Natural killer cell (primary cell): Measurements from ENCODE around the gene SEMA4G. TPM values are rescaled to one million over a fixed set of nuclear protein-coding genes. Genes with fewer than 3 reads are reported as not detected.

ENCODE experiments used
- ATAC-seq, 3 donors: fragments of 150-1000 bp in 2 of 3; fragments of 200-7000 bp in 1 of 3; cut with Tn5 transposase; 1 replicate in 1 of 3; 2 replicates in 2 of 3; pipeline ENCODE4 v1.10.0; 2021; ENCODE audit warnings: mild to moderate bottlenecking in 2 of 3, moderate library complexity in 2 of 3
- DNase-seq, 2 donors: peaks; one replicate each; pipeline versions ENCODE4 v3.0.0 to v3.0.0-alpha.2; 2013 to 2021; ENCODE audit warnings: mixed read lengths in 1 of 2
- H3K27ac ChIP-seq: one replicate; pipeline ENCODE4 v1.5.1; 2013; ENCODE audit warnings: mild to moderate bottlenecking, low read length
- H3K27me3 ChIP-seq: one replicate; pipeline ENCODE4 v1.6.1; 2013; ENCODE audit warnings: low read length; ENCODE audit not compliant: control insufficient read depth, insufficient read depth
- H3K36me3 ChIP-seq: one replicate; pipeline ENCODE4 v1.6.1; 2013; ENCODE audit warnings: low read length; ENCODE audit not compliant: control insufficient read depth, insufficient read depth
- H3K4me1 ChIP-seq: one replicate; pipeline ENCODE4 v1.6.1; 2013; ENCODE audit warnings: low read length; ENCODE audit not compliant: control insufficient read depth, insufficient read depth
- H3K4me3 ChIP-seq: one replicate; pipeline ENCODE4 v1.5.1; 2013; ENCODE audit warnings: low read length
- H3K9me3 ChIP-seq: one replicate; pipeline ENCODE4 v1.6.1; 2013; ENCODE audit warnings: low read length; ENCODE audit not compliant: control insufficient read depth, insufficient read depth
- H3K27ac Mint-ChIP-seq, 2 donors: one replicate each; pipeline ENCODE4 v1.8.0; 2022; ENCODE audit warnings: mild to moderate bottlenecking in 2 of 2, mixed read lengths in 2 of 2, moderate library complexity in 1 of 2
- H3K27me3 Mint-ChIP-seq, 2 donors: one replicate each; pipeline ENCODE4 v1.8.0; 2022; ENCODE audit warnings: low read depth in 2 of 2, mixed read lengths in 2 of 2
- H3K36me3 Mint-ChIP-seq: one replicate; pipeline ENCODE4 v1.8.0; 2022; ENCODE audit warnings: mixed read lengths
- H3K4me1 Mint-ChIP-seq, 2 donors: one replicate each; pipeline ENCODE4 v1.8.0; 2022; ENCODE audit warnings: mixed read lengths in 2 of 2
- H3K4me3 Mint-ChIP-seq: one replicate; pipeline ENCODE4 v1.8.0; 2022; ENCODE audit warnings: mild to moderate bottlenecking, moderate library complexity, mixed read lengths
- H3K9me3 Mint-ChIP-seq, 2 donors: one replicate each; pipeline ENCODE4 v1.8.0; 2022; ENCODE audit warnings: mixed read lengths in 2 of 2
- CTCF ChIP-seq: fragments of 200-600 bp; IDR thresholded peaks from one replicate; pipeline ENCODE4 v1.8.0; 2022; ENCODE audit warnings: antibody characterized with exemption
- WGBS: methylation state at CpG from one replicate; pipeline ENCODE4 v1.1.7; 2013; ENCODE audit warnings: missing lambda C conversion rate; ENCODE audit not compliant: insufficient coverage; 5-methylcytosine and 5-hydroxymethylcytosine counted together
- intact Hi-C: fragments of 100-400 bp; cut with micrococcal nuclease; formaldehyde crosslinking; loops from one replicate; pipeline ENCODE4 v1.14.2; 2022
- total RNA-seq, 4 donors: library from RNA; stranded (reverse); fragments of 120-200 nt in 1 of 4; gene quantifications; one replicate each; pipeline versions ENCODE4 v1.2.3 to v1.2.4, GENCODE V29; 2013 to 2022

Gene SEMA4G
- total RNA-seq, 3 donors from 2014 or later (not counting 1 experiment from before 2014, with no cell fraction given): 0.53 to 1.7 TPM; not detected in 1

GRCh38 chr10:100942229-100942628 is 27.1 kb upstream of the SEMA4G start:
- Mint-ChIP-seq H3K4me3 (no peak overlapping the region), H3K9me3 (no peaks in the 10 kb centered on the region), H3K36me3 (no peaks in the 10 kb centered on the region), H3K4me1 (no peaks in the 10 kb centered on the region), H3K27me3 (no peaks in the 10 kb centered on the region), H3K27ac (no peak overlapping the region)
- intact Hi-C loops: no loop called here
- TF ChIP-seq CTCF: no peak
- Histone ChIP-seq H3K9me3 (no peaks in the 10 kb centered on the region), H3K27ac (no peak overlapping the region), H3K4me1 (no peaks in the 10 kb centered on the region), H3K4me3 (no peak overlapping the region), H3K27me3 (no peaks in the 10 kb centered on the region), H3K36me3 (peaks cover 74% of the 10 kb centered on the region)
- DNase-seq (no peak), ATAC-seq (no peak)
- WGBS: 100% methylated on average over 1 of the region's 3 CpGs

GRCh38 chr10:100943508-100943907 is 25.8 kb upstream of the SEMA4G start:
- Mint-ChIP-seq H3K27ac (peak overlapping the region; percentile 54 to 64), H3K4me3 (no peak overlapping the region), H3K4me1 (no peaks in the 10 kb centered on the region), H3K27me3 (no peaks in the 10 kb centered on the region), H3K9me3 (no peaks in the 10 kb centered on the region), H3K36me3 (no peaks in the 10 kb centered on the region)
- Histone ChIP-seq H3K4me3 (no peak overlapping the region), H3K27me3 (no peaks in the 10 kb centered on the region), H3K27ac (no peak overlapping the region), H3K9me3 (no peaks in the 10 kb centered on the region), H3K36me3 (peaks cover 77% of the 10 kb centered on the region), H3K4me1 (no peaks in the 10 kb centered on the region)
- TF ChIP-seq CTCF: no peak
- intact Hi-C loops: no loop called here
- no peak for ATAC-seq
- DNase-seq: no peak

DNA sequence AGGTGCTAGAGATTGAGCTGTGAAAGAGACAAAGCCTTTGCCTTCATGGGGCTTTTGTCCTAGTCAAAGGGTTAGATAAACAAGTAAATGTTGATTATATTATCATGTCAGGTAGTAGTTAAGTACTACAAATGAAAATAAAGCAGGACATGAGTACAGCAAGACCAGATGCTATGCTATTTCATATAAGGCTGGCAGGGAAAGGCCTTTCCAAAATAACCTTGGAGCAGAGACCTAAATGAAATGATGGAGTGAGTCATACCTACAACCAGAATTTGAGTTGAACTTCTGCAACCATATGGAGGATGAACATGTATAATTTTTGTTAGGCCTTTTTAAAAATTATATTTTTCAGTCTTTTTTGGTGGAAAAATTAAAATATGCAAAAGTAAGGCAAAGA is 23.6 kb upstream of the SEMA4G start:
- Mint-ChIP-seq H3K9me3 (no peaks in the 10 kb centered on the region), H3K27ac (no peak overlapping the region), H3K4me1 (no peaks in the 10 kb centered on the region), H3K36me3 (no peaks in the 10 kb centered on the region), H3K4me3 (no peak overlapping the region), H3K27me3 (no peaks in the 10 kb centered on the region)
- Histone ChIP-seq H3K36me3 (peaks cover 74% of the 10 kb centered on the region), H3K9me3 (no peaks in the 10 kb centered on the region), H3K27ac (no peak overlapping the region), H3K4me1 (no peaks in the 10 kb centered on the region), H3K4me3 (no peak overlapping the region), H3K27me3 (no peaks in the 10 kb centered on the region)
- no peak for TF ChIP-seq CTCF
- no peak for DNase-seq
- ATAC-seq: no peak
- intact Hi-C loops: no loop called here

DNA sequence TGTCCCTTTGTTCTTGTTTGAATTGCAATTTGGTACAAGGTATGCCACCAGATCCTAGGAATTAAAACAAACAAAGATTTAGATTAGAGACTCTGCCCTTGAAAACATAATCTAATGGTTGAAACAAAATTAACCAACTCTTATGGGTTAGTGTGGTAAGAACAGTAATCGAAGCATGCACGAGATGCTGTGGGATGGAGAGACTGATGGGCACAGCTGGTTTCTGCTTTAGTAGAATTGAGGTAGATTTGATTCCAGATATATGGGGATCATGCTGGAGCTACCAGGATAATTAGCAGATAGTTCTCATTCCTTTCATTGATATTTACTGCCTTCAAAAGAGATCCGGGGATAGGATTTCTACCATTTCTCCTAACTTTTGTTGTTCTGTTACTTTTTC is 20.4 kb upstream of the SEMA4G start:
- Histone ChIP-seq H3K4me3 (no peak overlapping the region), H3K27ac (no peak overlapping the region), H3K4me1 (no peaks in the 10 kb centered on the region), H3K36me3 (peaks cover 62% of the 10 kb centered on the region), H3K27me3 (no peaks in the 10 kb centered on the region), H3K9me3 (no peaks in the 10 kb centered on the region)
- no peaks in the 10 kb centered on the region for H3K36me3 Mint-ChIP-seq
- 100% methylated on average over 2 of the region's 3 CpGs for WGBS
- intact Hi-C loops: no loop called here
- H3K27ac Mint-ChIP-seq: no peak overlapping the region
- TF ChIP-seq CTCF: no peak
- no peaks in the 10 kb centered on the region for H3K27me3 Mint-ChIP-seq
- H3K4me3 Mint-ChIP-seq: no peak overlapping the region
- H3K9me3 Mint-ChIP-seq: no peaks in the 10 kb centered on the region
- DNase-seq (no peak), ATAC-seq (no peak)
- H3K4me1 Mint-ChIP-seq: no peaks in the 10 kb centered on the region
